ENCODE measurements around the gene FAR2. TPM values are rescaled to one million over a fixed set of nuclear protein-coding genes. Genes with fewer than 3 reads are reported as not detected.
"Not testable (repeated sequence)": the region's sequence is repeated elsewhere in the genome, so short reads cannot be mapped to it uniquely, and the experiment has no call there.

The FAR2 gene
- 10.6 and 12.8 TPM in 2 replicates for total RNA-seq

GRCh38 chr12:29148911-29149690 is at the start of gene FAR2:
Gene FAR2, plus strand, starts transcription at chr12:29149278. Its CDS starts 121,172 bp downstream, at chr12:29270450.
- intact Hi-C loops (cut with micrococcal nuclease) = loop anchor here (1.0 to 10.0 kb wide), 3 partner anchors 15 to 1606 kb away; partner anchors contain the start of gene CAPRIN2

GRCh38 chr12:29102741-29103140 is 46.3 kb upstream of the FAR2 start:
- intact Hi-C loops (cut with micrococcal nuclease) = loop anchor here (1.0 to 5.0 kb wide), 5 partner anchors 47 to 1860 kb away; partner anchors contain the start of genes CAPRIN2, CCDC91, ERGIC2 and FAR2

DNA sequence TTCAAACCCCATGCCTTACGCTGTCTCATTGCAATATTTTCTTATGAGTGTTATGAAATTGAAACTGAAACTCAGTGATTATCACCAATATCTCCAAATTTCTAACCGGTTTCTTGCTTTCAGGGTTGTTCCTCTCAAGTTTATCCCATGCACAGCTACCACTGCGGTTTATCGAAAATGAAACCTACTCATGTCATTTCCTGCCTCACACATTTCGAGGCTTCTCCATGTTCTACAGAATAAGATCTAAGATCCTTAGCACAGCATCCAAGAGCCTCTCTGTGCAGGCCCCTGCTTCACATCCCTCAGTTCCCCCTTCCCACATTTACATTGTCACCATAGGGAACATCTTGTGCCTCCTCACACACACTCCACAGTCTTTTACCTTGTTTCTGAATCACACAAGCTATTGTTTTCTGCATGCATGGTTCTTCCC is 45.5 kb upstream of the FAR2 start:
- intact Hi-C loops (cut with micrococcal nuclease) = loop anchor here (1.0 to 5.0 kb wide), 5 partner anchors 46 to 1861 kb away; partner anchors contain the start of genes CAPRIN2, CCDC91, ERGIC2 and FAR2

- intact Hi-C loops (cut with micrococcal nuclease) = loop anchor here (5.0 kb wide), 1 partner anchor 1862 kb away; the partner anchor contains the start of gene STK38L
Measured at GRCh38 chr12:29104516-29104915, 44.6 kb upstream of the FAR2 start.

DNA sequence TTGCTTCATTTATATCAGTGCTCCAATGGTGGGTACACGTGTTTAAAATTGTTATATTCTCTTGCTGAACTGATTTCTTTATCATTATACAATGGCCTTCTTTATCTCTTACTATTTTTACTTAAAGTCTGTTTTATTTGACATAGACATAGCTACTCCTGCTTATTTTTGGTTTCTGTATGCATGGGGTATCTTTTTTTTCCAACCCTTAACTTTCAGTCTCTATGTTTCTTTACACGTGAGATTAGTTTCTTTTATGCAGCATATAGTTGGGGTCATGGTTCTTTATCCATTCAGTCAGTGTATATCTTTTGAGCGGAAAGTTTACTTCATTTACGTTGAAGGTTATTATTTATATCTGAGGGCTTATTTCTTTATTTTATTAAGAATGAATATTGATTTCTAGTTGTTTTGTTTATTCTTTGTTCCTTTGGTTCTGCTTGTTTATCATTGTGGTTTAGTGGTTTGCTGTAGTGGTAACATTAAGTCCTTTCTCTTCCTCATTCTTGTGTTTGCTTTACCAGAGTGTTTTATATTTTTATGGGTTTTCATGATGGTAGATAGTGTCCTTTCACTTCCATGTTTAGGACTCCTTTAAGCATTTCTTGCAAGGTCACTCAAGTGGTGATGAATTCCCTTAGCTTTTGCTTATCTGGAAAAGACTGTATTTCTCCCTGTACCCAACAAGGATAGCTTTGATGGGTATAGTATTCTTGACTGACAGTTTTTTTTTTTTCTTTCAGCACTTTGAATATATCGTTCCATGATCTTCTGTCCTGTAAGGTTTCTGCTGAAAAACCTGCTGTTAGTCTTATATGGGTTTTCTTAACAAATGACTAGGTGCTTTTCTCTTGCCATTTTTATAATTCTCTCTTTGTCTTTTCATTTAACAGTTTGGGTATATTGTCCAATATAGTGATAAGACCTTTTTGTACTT is 38.3 kb upstream of the FAR2 start:
- intact Hi-C loops (cut with micrococcal nuclease) = no loop called here

- intact Hi-C loops (cut with micrococcal nuclease) = no loop called here
Measured at GRCh38 chr12:29113101-29113500, 36.0 kb upstream of the FAR2 start.

DNA sequence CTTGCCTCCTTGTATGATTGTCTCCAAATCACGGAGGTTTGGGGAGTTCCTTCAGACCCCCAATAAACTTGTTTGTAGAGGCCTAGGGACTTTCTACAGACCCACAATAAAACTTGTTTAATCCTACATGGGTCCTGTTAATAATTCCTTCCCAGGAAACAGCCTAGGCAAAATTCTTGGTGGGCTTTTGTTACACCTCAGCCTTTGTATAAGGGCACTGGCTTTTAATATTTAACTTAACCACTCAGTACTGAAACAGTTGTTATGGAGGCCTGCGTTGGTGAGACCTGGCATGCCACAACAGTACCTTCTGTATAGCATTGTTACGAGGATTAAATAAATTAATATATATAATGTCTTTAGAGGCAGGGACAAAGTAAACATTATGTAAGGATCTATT is 32.7 kb upstream of the FAR2 start:
- intact Hi-C loops (cut with micrococcal nuclease) = no loop called here

DNA sequence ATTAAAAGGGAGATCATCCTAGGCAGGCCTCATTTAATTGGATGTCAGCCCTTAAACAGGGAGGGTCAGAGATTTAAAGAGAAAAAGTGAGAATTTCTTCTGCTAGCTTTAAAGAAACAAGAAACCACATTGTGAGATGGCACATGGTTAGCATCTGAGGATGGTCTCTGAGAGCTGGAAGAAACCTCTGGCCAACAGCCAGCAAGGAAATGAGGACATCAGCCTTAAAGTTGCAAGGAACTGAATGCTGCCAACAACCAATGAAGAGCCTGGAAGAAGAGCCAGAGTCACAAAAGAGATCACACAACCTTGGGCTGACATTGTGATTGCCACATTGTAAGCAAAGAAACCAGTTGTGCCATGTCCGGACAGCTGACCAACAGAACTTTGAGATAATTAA is 17.5 kb upstream of the FAR2 start:
- intact Hi-C loops (cut with micrococcal nuclease) = no loop called here

DNA sequence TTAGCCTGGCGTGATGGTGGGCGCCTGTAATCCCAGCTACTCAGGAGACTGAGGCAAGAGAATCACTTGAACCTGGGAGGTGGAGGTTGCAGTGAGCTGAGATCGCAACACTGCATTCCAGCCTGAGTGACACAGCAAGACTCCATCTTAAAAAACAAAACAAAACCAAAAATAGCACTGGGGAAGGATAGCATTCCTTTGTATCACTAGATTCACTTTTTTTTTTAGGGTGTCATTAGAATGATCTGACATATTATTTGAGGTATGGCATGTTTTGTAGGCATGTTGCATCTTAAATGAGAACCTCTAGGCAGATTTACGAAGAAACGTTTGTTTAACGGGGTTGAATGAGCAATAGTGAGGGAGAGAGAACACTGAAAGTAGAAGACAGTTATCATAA is 16.8 kb upstream of the FAR2 start:
- intact Hi-C loops (cut with micrococcal nuclease) = no loop called here

GRCh38 chr12:29133181-29133580 is 15.9 kb upstream of the FAR2 start:
- intact Hi-C loops (cut with micrococcal nuclease) = no loop called here

DNA sequence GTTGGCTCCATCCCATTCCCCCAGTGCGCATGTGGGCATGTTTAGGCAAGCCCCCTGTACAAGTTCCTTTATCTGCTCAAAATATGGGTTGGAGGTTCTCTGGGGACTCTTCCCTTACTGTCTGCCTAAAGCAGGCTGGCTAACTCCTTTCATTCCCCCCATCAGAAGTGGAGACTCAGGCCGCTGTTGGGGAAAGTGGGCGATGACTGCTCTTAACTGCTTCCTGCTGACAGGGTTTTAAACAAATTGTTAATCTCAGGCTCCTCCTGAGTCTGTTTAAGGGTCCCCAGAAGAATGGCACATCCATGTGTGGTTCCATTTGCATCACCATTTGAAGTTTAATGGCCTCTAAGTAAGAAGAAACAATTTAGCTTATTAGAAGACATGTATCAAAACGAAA is 15.4 kb upstream of the FAR2 start:
- intact Hi-C loops (cut with micrococcal nuclease) = no loop called here

DNA sequence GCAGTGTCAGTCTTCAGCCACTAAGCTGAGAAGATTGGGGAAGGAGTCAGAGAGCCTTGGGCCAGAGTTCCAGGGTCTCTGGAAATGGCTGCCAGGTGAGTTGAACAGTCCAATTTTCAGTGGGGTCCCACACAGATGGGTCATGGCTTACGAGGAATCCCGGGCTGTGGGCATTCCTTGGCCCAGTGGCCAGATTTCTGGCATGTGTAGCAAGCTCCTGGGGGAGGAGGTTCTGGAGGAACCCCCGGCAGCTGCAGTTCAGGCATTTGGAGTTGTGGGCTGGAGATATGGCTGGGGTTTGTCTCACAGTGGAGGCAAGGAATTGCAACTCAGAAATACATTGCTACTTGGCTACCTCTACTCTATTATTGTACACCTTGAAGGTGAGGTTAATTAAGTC is 10.8 kb upstream of the FAR2 start:
- intact Hi-C loops (cut with micrococcal nuclease) = not testable (repeated sequence)

GRCh38 chr12:29138855-29139254 is 10.2 kb upstream of the FAR2 start:
- intact Hi-C loops (cut with micrococcal nuclease) = not testable (repeated sequence)

- intact Hi-C loops (cut with micrococcal nuclease) = loop anchor here (10.0 kb wide), 1 partner anchor 1609 kb away; the partner anchor contains the start of gene CAPRIN2
Measured at GRCh38 chr12:29145372-29146170, 3.5 kb upstream of the FAR2 start.

DNA sequence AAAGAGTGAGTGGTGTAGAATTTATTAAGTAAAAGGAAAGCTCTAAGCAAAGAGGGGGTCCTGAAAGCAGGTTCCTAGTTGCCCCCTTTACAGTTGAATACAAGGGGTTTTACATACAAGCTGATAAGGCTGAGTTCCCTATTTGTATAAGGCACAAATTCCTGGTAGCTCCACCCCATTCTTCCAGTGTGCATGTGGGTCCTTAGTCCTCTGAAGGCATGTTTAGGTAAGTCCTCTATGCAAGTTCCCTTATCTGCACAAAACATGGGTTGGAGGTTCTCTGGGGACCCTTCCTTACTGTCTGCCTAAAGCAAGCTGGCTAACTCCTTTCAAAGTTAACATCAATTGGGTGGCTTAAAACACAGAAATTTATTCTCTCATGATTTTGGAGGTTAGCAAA is 2.9 kb upstream of the FAR2 start:
- intact Hi-C loops (cut with micrococcal nuclease) = loop anchor here (10.0 kb wide), 1 partner anchor 1609 kb away; the partner anchor contains the start of gene CAPRIN2

DNA sequence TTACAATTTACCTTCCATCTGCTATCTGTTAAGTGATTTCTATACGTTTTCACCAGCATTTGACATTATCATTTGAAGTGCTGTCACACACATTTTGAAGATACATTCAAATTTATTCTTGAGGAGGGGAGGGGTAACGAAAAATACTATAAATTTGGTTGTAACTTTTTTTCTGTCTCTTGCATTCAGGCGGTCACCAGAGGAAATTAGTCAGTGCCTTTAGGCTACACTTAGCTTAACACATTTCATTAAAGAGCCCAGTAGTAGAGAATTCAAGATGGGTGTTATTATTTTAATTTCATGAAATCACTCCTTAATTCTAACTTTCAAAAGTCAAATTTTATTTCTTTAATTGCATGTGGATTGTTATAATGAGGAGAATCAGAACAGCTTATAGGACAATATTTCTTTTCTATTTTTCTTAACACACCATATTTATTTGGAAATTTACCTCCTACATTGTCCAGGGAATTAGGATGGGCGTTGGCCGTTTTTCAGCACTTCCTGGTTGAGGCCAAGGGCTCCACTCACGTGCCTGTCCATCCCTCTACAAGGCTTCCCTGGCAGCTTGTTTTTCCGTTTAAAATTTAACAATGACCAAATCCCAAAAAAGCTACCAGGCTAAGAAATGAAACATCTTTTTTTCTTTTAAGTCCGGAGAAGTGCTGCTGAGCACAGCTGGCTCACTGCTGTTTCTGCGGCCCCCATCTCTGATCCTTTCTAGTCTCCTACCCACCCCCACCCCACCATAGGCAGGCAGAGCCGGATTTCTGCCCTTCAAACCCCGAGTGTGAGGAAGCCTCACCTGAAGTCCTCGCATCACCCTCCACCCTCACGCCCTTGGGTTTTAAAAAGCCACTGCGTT is 1.1 kb upstream of the FAR2 start:
- intact Hi-C loops (cut with micrococcal nuclease) = loop anchor here (10.0 kb wide), 1 partner anchor 1607 kb away; the partner anchor contains the start of gene CAPRIN2

DNA sequence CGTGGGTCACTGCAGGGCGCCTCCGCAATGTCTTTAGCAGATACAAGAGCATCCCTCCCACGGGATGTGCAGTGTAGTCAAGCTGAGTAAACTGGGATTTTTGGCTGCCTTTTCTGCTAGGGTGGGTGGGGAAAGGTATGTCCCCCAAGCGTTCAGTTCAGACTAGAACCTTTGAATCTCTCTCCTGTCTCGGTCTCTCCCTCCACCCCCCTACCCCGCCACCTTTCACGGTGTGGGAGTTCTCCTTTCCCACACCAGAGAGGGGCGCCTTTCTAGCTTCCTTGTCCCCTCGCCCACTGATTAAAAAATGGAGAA is 525 bp upstream of the FAR2 start:
- intact Hi-C loops (cut with micrococcal nuclease) = loop anchor here (10.0 kb wide), 1 partner anchor 1606 kb away; the partner anchor contains the start of gene CAPRIN2

- intact Hi-C loops (cut with micrococcal nuclease) = loop anchor here (1.0 to 10.0 kb wide), 3 partner anchors 15 to 1605 kb away; partner anchors contain the start of gene CAPRIN2
Measured at GRCh38 chr12:29149691-29150281, 708 bp downstream of the FAR2 start.

DNA sequence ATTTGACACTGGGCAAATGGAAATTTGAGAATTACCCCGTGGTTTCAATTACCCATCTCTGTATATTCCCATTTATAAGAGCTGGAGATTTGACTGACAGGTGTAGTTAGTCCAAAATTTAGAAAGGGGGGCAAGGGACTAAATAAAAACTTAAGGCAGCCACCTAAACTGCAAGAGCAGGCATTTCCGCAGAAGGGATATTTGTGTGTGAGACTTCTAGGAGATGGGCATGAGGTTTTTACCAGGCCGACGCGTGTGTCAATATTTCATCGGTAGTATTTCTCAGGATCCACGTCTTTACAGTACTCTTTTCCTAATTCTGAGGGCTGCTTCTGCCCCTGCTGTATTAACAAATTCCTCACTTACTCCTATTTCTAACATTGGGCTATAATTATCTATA is 1.4 kb downstream of the FAR2 start:
- intact Hi-C loops (cut with micrococcal nuclease) = no loop called here
